Measurements from ENCODE around the gene UBE2C. TPM values are rescaled to one million over a fixed set of nuclear protein-coding genes. Genes with fewer than 3 reads are reported as not detected.
"Not testable (repeated sequence)": the region's sequence is repeated elsewhere in the genome, so short reads cannot be mapped to it uniquely, and the experiment has no call there.

UBE2C gene
- total and polyA plus RNA-seq, 5 donors = 0.25 to 2.1 (median 1.3) TPM; not detected in 1

DNA sequence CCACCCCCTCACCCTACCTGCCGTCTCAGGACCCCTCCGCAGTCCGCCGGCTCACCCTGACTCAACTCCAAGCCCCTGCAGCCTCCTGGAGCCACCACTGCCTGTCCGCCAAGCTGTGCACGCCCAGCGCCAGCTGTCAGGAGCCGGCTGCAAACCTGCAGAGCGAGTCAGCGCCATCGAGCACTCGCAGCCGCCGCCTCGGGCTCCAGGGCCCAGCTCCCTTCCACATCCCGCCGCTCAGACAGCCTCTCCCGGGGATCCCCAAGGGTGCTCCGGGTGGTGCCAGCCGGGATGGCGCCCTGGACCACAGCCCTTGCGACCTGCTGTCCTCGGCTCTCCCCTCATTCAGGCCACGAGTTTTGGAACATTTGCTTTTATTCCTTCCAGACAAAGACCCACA, 10.4 kb downstream of the UBE2C start:
- ATAC-seq (peak; percentile 30 to 43), DNase-seq (peak in 2 of 3 donors; percentile 33 to 70)
- H3K27me3 ChIP-seq (ENCODE audit: control insufficient read depth, insufficient read depth) = no peaks in the 10 kb centered on the region
- intact Hi-C loops (cut with DNase I) = loop anchor here in 1 of 4 donors (10.0 kb wide), 1 partner anchor 142 kb away; no protein-coding TSS in a partner anchor
- no peak overlapping the region for H3K27ac ChIP-seq (ENCODE audit: low read length)
- H3K9me3 ChIP-seq (ENCODE audit: control insufficient read depth, low read length) = no peaks in the 10 kb centered on the region
- H3K4me3 ChIP-seq (ENCODE audit: low read length) = no peak overlapping the region
- 5% methylated on average over 24 of the region's 24 CpGs for WGBS
- H3K4me1 ChIP-seq (ENCODE audit: control insufficient read depth, insufficient read depth, low read length) = peaks cover 7% of the 10 kb centered on the region

DNA sequence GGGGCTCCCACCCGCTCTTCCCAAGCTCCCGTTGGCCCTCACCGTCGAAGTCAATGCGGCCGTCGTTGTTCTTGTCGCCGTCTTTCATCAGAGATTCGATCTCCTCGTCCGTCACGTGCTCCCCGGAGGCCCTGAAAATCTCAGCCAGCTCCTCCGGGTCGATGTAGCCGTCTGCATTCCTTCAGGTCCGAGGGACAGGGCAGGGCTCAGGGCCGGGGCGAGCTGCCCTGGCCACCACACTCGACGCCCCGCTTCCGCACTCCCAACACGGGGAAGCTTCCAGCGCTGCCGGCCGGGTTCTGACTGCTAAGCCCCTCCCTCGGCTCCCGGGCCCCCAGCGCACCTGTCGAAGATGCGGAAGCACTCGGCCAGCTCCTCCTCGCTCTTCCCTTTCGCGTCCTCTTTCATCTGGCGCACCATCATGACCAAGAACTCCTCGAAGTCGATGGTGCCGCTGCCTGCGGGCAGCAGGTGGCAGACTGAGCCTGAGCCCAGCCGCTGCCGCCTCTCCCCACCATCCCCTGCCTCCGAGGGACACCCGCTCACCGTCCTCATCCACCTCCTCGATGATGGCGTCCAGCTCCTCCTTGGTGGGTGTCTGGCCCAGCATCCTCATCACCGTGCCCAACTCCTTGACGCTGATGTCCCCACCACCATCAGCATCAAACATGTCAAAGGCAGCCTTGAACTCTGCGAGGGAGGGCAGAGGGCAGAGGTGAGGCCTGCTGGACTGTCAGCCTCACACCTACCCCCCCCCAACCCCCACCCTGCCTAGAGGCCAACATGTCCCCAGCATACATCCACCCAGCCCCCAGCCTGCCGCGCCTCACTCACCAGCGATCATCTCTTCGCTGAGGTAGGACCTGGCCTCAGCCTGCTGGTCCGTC, 11.7 kb downstream of the UBE2C start:
- ATAC-seq (peak; percentile 58 to 61), DNase-seq (peak; percentile 39 to 79 (median 77))
- H3K4me1 ChIP-seq (ENCODE audit: control insufficient read depth, insufficient read depth, low read length) = peaks cover 10% of the 10 kb centered on the region
- H3K9me3 ChIP-seq (ENCODE audit: control insufficient read depth, low read length) = no peaks in the 10 kb centered on the region
- no peaks in the 10 kb centered on the region for H3K27me3 ChIP-seq (ENCODE audit: control insufficient read depth, insufficient read depth)
- intact Hi-C loops (cut with DNase I) = loop anchor here in 1 of 4 donors (10.0 kb wide), 1 partner anchor 141 kb away; no protein-coding TSS in a partner anchor
- WGBS = 18% methylated on average over 57 of the region's 57 CpGs
- H3K4me3 ChIP-seq (ENCODE audit: low read length) = no peak overlapping the region
- H3K27ac ChIP-seq (ENCODE audit: low read length) = no peak overlapping the region

DNA sequence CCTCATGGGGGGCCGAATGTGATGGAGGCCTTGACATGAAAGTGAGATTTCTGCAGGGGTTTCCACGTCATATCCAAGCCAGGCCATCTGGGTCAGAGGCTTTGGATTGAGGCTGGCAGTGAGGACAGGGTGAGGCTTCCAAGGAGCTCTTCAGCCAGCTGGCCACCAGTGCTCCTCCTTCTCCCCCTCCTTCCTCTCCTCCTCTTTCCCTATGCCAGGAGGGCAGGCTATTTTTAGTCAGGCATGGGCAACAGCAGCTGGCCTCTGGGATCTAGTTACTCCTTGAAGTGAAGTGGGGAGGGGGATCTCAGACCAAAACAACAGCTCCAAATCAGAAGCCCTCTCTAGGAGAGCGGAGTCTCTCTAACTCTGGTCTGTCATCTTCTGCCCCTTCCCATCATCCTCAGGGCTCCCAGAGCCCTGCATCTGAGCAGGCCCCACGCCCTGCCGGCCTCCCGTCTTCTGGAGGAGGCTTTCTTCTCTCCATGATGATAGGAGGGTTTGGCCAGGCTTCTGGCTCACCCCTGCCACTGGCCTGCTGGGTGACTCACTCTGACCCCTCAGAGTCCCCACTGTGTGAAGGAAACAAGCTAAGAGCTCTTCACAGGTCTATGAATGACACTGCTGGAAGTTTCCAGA, 14.1 kb downstream of the UBE2C start:
- Histone ChIP-seq H3K27ac (ENCODE audit: low read length) (peak overlapping the region; percentile 2), H3K27me3 (ENCODE audit: control insufficient read depth, insufficient read depth) (no peaks in the 10 kb centered on the region), H3K4me1 (ENCODE audit: control insufficient read depth, insufficient read depth, low read length) (peaks cover 10% of the 10 kb centered on the region), H3K9me3 (ENCODE audit: control insufficient read depth, low read length) (no peaks in the 10 kb centered on the region), H3K4me3 (ENCODE audit: low read length) (no peak overlapping the region)
- peak in 2 of 3 donors; percentile 70 to 77 for DNase-seq
- intact Hi-C loops (cut with DNase I) = loop anchor here in 1 of 4 donors (10.0 kb wide), 1 partner anchor 138 kb away; no protein-coding TSS in a partner anchor
- peak; percentile 53 to 71 for ATAC-seq
- 40% methylated on average over 6 of the region's 6 CpGs for whole genome bisulfite sequencing

DNA sequence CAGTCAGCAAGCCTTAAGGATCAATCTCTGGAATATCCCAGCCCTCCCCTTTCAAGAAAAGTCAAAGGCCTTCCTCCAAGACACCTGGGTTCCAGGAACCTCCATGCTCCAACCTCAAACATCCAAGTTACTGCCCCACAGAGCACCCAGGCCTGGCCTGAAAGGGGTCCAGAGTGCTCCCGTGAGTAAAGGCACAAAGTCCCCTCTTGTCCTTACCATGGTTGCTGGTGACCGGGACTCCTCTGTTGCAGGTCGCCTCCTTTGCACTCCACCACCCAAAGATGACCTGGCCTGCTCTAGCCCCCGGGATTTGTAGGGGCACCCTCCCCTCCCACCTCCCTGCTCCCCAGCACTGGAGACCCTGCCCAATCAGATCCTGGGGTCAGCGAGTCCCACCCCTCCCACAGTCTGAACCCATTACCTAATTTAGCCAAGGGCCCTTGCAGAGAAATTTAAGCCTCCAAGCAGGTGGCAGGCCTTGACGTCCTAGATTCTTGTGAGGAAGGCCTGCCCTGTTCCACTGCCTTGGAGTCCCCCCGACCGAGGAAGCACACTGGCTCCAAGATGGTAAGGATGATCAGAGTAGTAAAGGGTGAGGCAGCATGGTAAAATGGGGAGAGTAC, 14.7 kb downstream of the UBE2C start, which contains the start of gene TNNC2:
Gene TNNC2, minus strand, starts transcription at position 283 of the 623 bp plus-strand sequence. Its CDS starts 64 bp downstream, at position 219.
- ATAC-seq = no peak
- Histone ChIP-seq H3K4me1 (ENCODE audit: control insufficient read depth, insufficient read depth, low read length) (peaks cover 10% of the 10 kb centered on the region), H3K4me3 (ENCODE audit: low read length) (no peak within 1 kb of the TSS), H3K9me3 (ENCODE audit: control insufficient read depth, low read length) (no peaks in the 10 kb centered on the region), H3K27me3 (ENCODE audit: control insufficient read depth, insufficient read depth) (no peaks in the 10 kb centered on the region), H3K27ac (ENCODE audit: low read length) (peak within 1 kb of the TSS; percentile 2)
- DNase-seq = no peak
- 85% methylated on average over 8 of the region's 8 CpGs for WGBS
- intact Hi-C loops (cut with DNase I) = loop anchor here in 1 of 4 donors (10.0 kb wide), 1 partner anchor 138 kb away; no protein-coding TSS in a partner anchor

DNA sequence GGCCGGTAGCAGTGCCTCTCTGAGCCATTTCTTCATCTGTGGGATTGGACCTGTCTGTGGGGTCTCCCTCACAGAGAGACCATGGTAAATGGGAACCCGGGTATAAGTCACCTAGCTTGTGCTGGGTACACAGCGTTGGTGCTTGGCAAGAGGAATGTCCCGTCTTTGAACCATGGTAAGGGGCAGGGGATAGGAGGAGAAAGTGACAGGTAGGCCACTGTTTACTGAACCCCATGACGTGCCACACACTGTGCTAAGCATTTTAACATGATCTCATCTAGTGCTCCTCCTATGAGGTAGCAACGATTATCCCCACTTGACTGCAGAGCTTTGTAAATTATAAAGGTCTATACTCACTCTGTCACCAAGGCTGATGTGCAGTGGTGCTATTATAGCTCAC, 15.3 kb downstream of the UBE2C start:
- no peaks in the 10 kb centered on the region for H3K27me3 ChIP-seq (ENCODE audit: control insufficient read depth, insufficient read depth)
- DNase-seq = no peak
- H3K9me3 ChIP-seq (ENCODE audit: control insufficient read depth, low read length) = no peaks in the 10 kb centered on the region
- 88% methylated on average over 6 of the region's 6 CpGs for WGBS
- intact Hi-C loops (cut with DNase I) = loop anchor here in 1 of 4 donors (10.0 kb wide), 1 partner anchor 137 kb away; no protein-coding TSS in a partner anchor
- ATAC-seq = no peak
- H3K4me1 ChIP-seq (ENCODE audit: control insufficient read depth, insufficient read depth, low read length) = peaks cover 10% of the 10 kb centered on the region
- H3K27ac ChIP-seq (ENCODE audit: low read length) = no peak overlapping the region
- H3K4me3 ChIP-seq (ENCODE audit: low read length) = no peak overlapping the region

DNA sequence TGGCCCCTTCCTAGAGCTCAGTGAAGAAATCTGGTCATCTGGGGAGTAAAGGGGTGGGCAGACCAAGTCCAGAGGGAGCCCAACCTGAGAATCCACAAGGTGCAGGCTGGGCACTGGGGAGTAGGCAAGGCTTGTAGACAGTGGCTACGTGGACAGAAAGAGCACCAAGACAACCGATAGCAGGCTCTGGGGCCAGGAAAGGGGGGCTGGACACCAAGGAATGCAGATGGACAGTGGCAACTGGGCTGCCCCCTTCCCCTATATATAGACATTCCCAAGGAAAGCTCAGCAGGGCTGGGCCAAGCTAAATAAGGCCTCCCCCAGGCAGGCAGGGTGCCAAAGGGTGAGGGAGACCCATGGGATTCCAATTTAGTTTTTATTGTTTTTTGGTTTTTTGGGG, 16.1 kb downstream of the UBE2C start:
- DNase-seq = peak in 2 of 3 donors; percentile 43 to 70
- no peak for ATAC-seq
- Histone ChIP-seq H3K27me3 (ENCODE audit: control insufficient read depth, insufficient read depth) (no peaks in the 10 kb centered on the region), H3K27ac (ENCODE audit: low read length) (peak overlapping the region; percentile 70), H3K4me3 (ENCODE audit: low read length) (no peak overlapping the region), H3K4me1 (ENCODE audit: control insufficient read depth, insufficient read depth, low read length) (peaks cover 7% of the 10 kb centered on the region), H3K9me3 (ENCODE audit: control insufficient read depth, low read length) (no peaks in the 10 kb centered on the region)
- intact Hi-C loops (cut with DNase I) = loop anchor here in 1 of 4 donors (10.0 kb wide), 1 partner anchor 136 kb away; no protein-coding TSS in a partner anchor
- WGBS = 26% methylated on average over 2 of the region's 2 CpGs

DNA sequence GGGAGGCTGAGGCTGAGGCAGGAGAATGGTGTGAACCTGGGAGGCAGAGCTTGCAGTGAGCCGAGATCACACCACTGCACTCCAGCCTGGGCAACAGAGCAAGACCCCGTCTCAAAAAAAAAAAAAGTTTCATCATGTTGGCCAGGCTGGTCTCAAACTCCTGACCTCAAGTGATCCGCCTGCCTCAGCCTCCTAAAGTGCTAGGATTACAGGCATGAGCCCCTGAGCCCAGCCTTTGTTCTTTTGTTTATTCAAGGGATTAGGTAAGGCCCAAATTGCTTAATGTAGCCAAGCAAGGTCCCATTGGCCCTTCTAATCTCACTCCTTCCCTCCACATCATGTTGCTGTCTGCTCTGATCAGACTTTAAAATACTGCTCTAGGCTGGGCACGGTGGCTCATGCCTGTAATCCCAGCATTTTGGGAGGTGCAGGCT, 17.2 kb downstream of the UBE2C start:
- not testable (repeated sequence) for H3K4me3 ChIP-seq (ENCODE audit: low read length); H3K27ac ChIP-seq (ENCODE audit: low read length); H3K4me1 ChIP-seq (ENCODE audit: control insufficient read depth, insufficient read depth, low read length); H3K27me3 ChIP-seq (ENCODE audit: control insufficient read depth, insufficient read depth); DNase-seq; H3K9me3 ChIP-seq (ENCODE audit: control insufficient read depth, low read length); ATAC-seq
- intact Hi-C loops (cut with DNase I) = loop anchor here in 2 of 4 donors (10.0 kb wide), 2 partner anchors 105 to 135 kb away; partner anchors contain the start of gene PCIF1 (in 1 of the 2)
- WGBS = 85% methylated on average over 4 of the region's 4 CpGs

DNA sequence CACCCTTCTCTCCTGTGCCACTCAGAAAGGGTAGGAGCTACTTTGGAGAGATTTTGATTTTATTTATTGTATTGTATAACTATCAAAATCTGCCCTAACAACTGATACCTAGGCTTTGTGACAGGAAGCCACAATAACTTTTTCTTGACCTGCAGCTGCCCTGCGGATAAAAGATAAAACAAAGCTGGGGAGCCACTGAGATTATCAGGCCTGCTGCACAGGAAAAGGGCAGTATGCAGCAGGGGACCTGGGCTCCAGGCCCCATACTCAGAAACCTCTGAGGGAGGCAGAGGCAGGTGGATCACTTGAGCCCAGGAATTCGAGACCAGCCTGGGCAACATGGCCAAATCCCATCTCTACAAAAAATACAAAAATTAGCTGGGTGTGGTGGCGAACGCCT, 20.2 kb downstream of the UBE2C start:
- ATAC-seq (no peak), DNase-seq (no peak)
- intact Hi-C loops (cut with DNase I) = loop anchor here in 1 of 4 donors (10.0 kb wide), 1 partner anchor 102 kb away; the partner anchor contains the start of gene PCIF1
- Histone ChIP-seq H3K27me3 (ENCODE audit: control insufficient read depth, insufficient read depth) (no peaks in the 10 kb centered on the region), H3K4me1 (ENCODE audit: control insufficient read depth, insufficient read depth, low read length) (peaks cover 7% of the 10 kb centered on the region), H3K9me3 (ENCODE audit: control insufficient read depth, low read length) (no peaks in the 10 kb centered on the region), H3K4me3 (ENCODE audit: low read length) (no peak overlapping the region), H3K27ac (ENCODE audit: low read length) (peak overlapping the region; percentile 85)
- 77% methylated on average over 4 of the region's 4 CpGs for WGBS

DNA sequence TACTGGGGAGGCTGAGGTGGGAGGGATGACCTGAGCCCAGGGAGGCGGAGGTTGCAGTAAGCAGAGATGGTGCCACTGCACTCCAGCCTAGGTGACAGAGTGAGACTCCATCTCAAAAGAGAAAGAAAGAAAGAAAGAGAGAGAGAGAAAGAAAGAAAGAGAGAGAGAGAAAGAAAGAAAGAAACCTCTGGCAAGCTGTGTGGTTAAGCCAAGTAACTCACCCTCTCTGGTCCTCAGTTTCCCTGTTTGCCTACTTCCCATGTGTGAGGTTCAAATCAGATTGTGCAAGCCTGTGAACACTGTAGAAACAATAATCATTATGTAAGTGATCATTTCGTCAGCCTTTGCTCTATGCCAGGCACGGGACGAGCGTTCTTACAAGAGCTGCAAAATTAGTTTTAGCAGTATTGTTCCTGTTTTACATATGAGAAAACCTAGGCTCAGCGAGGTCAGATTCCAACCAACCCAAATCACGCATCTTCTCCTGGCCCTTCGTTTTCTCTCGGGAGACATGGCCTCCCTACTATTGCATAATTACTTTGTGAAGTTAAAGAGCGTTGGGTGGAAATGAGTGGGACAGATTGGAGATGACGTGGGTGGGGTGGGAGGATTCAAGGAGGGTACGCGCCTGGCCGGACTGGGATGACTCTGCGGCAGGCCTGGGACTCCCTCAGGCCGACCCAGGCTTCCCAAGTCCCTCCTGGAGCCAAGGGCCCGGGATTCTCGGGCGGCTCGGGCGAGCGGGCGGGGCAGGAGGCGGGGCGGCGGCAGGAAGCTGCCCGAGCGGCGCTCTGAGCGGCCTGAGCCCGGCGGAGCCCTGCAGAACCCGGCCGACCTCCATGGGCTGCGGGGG, 20.8 kb downstream of the UBE2C start, which contains the start of gene SNX21:
Gene SNX21, plus strand, starts transcription at position 770 of the 853 bp plus-strand sequence. CDS start 121 bp downstream, outside the sequence.
- Histone ChIP-seq H3K27ac (ENCODE audit: low read length) (peak within 1 kb of the TSS; percentile 85), H3K4me3 (ENCODE audit: low read length) (peak within 1 kb of the TSS; percentile 50), H3K9me3 (ENCODE audit: control insufficient read depth, low read length) (no peaks in the 10 kb centered on the region), H3K4me1 (ENCODE audit: control insufficient read depth, insufficient read depth, low read length) (peaks cover 7% of the 10 kb centered on the region), H3K27me3 (ENCODE audit: control insufficient read depth, insufficient read depth) (no peaks in the 10 kb centered on the region)
- intact Hi-C loops (cut with DNase I) = loop anchor here in 1 of 4 donors (10.0 kb wide), 1 partner anchor 102 kb away; the partner anchor contains the start of gene PCIF1
- 4% methylated on average over 35 of the region's 35 CpGs for WGBS
- peak; percentile 94 to 96 (median 96) for DNase-seq
- ATAC-seq = peak; percentile 93 to 94

Data from right cardiac atrium (tissue), 5 donors.